ENCODE measurements around the gene MICU2. TPM values are rescaled to one million over a fixed set of nuclear protein-coding genes. Genes with fewer than 3 reads are reported as not detected.
"Not testable (repeated sequence)": the region's sequence is repeated elsewhere in the genome, so short reads cannot be mapped to it uniquely, and the experiment has no call there.

Gene MICU2
- total and polyA plus RNA-seq, 5 donors, result 50.9 to 70.6 (median 54.0) TPM

DNA sequence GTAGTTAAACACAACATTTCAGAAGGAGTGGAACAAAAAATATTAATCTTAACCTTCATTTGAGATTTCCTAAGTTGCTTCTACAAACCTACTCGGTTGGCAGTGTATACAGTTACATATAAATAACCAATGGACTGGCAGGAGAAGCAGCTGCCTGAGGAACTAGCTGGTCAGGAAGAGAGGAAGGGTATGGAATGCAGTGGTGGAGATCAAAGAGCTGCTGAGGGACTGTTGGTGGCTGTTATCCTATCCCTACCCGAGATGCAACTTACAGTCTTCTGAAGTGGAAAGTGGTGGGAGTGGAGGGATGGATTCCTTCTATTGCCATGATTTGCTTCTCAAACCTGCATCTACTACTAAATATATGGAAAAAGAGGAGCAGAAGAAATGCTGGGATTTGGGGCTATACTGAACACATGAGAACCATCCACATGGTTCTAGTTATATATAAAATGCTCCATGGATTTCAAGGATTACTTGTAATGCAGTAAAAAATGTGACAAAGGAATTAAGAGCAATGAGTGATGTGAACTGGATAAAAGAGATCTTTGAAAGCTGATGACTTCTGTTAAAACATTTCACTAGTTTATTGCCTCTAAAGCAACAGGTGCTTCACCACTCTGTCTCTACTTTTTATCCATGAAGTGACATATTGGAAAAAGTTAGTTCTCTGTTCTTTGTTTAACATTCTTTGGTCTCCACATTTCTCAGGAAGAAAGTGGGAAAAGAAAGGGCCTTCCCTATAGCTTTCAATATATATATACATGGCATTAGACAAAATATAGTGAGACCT is 29.9 kb downstream of the MICU2 start:
- no peak for ATAC-seq
- WGBS, result 66% methylated on average over 2 of the region's 2 CpGs
- no peak for DNase-seq
- Histone ChIP-seq H3K27ac (ENCODE audit: low read length) (no peak overlapping the region), H3K27me3 (ENCODE audit: control insufficient read depth, insufficient read depth) (no peaks in the 10 kb centered on the region), H3K4me1 (ENCODE audit: control insufficient read depth, insufficient read depth, low read length) (no peaks in the 10 kb centered on the region), H3K9me3 (ENCODE audit: control insufficient read depth, low read length) (no peaks in the 10 kb centered on the region), H3K4me3 (ENCODE audit: low read length) (no peak overlapping the region)
- intact Hi-C loops (cut with DNase I), result no loop called here

- WGBS, result 91% methylated on average over 3 of the region's 3 CpGs
- DNase-seq, result no peak
Observed at GRCh38 chr13:21569686-21570085, 34.3 kb downstream of the MICU2 start.

GRCh38 chr13:21568854-21569253 is 35.1 kb downstream of the MICU2 start:
- over 99% methylated on average over 5 of the region's 5 CpGs for WGBS

More at GRCh38 chr13:21569686-21570085, 34.3 kb downstream of the MICU2 start:
- H3K27me3 ChIP-seq (ENCODE audit: control insufficient read depth, insufficient read depth), result no peaks in the 10 kb centered on the region
- H3K27ac ChIP-seq (ENCODE audit: low read length), result no peak overlapping the region
- H3K9me3 ChIP-seq (ENCODE audit: control insufficient read depth, low read length), result no peaks in the 10 kb centered on the region
- intact Hi-C loops (cut with DNase I), result no loop called here
- no peaks in the 10 kb centered on the region for H3K4me1 ChIP-seq (ENCODE audit: control insufficient read depth, insufficient read depth, low read length)
- no peak for ATAC-seq
- no peak overlapping the region for H3K4me3 ChIP-seq (ENCODE audit: low read length)

GRCh38 chr13:21567714-21568113 is 36.3 kb downstream of the MICU2 start:
- H3K9me3 ChIP-seq (ENCODE audit: control insufficient read depth, low read length), result no peaks in the 10 kb centered on the region
- no peaks in the 10 kb centered on the region for H3K27me3 ChIP-seq (ENCODE audit: control insufficient read depth, insufficient read depth)
- H3K4me1 ChIP-seq (ENCODE audit: control insufficient read depth, insufficient read depth, low read length), result no peaks in the 10 kb centered on the region
- no peak overlapping the region for H3K27ac ChIP-seq (ENCODE audit: low read length)
- no peak for DNase-seq
- intact Hi-C loops (cut with DNase I), result no loop called here
- 62% methylated on average over 2 of the region's 2 CpGs for WGBS
- H3K4me3 ChIP-seq (ENCODE audit: low read length), result no peak overlapping the region
- ATAC-seq, result no peak

More at GRCh38 chr13:21568854-21569253, 35.1 kb downstream of the MICU2 start:
- ATAC-seq (no peak), DNase-seq (no peak)
- Histone ChIP-seq H3K4me1 (ENCODE audit: control insufficient read depth, insufficient read depth, low read length) (no peaks in the 10 kb centered on the region), H3K27ac (ENCODE audit: low read length) (no peak overlapping the region), H3K27me3 (ENCODE audit: control insufficient read depth, insufficient read depth) (no peaks in the 10 kb centered on the region), H3K9me3 (ENCODE audit: control insufficient read depth, low read length) (no peaks in the 10 kb centered on the region), H3K4me3 (ENCODE audit: low read length) (no peak overlapping the region)
- intact Hi-C loops (cut with DNase I), result no loop called here

DNA sequence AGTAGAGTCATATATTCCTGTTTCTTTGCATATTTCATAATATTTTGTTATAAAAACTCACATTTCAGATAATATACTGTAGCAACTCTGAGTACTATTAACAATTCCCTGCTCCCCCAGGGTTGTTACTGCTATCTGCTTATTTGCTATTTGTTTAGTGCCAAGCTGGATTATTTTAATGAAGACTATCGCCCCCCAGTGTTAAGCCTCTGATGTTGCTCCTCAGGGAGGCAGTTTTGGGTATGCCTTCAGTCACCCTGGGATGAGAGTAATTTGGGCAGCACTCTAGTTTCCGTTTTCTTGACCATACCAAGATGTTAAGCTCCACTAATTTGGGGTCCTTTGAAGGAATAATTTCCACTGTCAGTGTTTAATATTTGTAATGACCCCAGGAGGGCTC is 46.0 kb downstream of the MICU2 start:
- WGBS, result 67% methylated on average over 2 of the region's 2 CpGs
- no peaks in the 10 kb centered on the region for H3K9me3 ChIP-seq (ENCODE audit: control insufficient read depth, low read length)
- no peak overlapping the region for H3K4me3 ChIP-seq (ENCODE audit: low read length)
- no peak overlapping the region for H3K27ac ChIP-seq (ENCODE audit: low read length)
- no peaks in the 10 kb centered on the region for H3K27me3 ChIP-seq (ENCODE audit: control insufficient read depth, insufficient read depth)
- no peaks in the 10 kb centered on the region for H3K4me1 ChIP-seq (ENCODE audit: control insufficient read depth, insufficient read depth, low read length)
- DNase-seq (no peak), ATAC-seq (no peak)
- intact Hi-C loops (cut with DNase I), result no loop called here

DNA sequence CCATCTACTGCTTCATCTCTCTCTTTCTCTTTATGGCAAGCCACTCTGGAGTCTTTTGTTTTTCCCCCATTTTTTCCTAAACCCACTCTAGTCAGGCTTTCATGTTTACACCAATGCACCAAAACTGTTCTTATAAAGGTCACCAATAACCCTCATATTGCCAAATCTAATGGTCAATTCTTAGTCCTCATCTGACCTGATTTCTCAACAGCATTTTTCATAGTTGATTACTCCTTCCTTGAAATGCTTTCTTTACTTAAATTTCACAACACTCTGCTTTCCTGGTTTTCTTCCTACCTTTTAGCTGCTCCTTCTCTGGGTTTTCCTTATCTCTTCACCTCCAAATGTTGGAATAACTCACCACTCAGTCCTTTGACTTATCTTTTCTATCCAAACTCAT is 47.9 kb downstream of the MICU2 start:
- no peaks in the 10 kb centered on the region for H3K9me3 ChIP-seq (ENCODE audit: control insufficient read depth, low read length)
- no peak for ATAC-seq
- H3K4me3 ChIP-seq (ENCODE audit: low read length), result no peak overlapping the region
- intact Hi-C loops (cut with DNase I), result no loop called here
- no peak overlapping the region for H3K27ac ChIP-seq (ENCODE audit: low read length)
- H3K27me3 ChIP-seq (ENCODE audit: control insufficient read depth, insufficient read depth), result no peaks in the 10 kb centered on the region
- H3K4me1 ChIP-seq (ENCODE audit: control insufficient read depth, insufficient read depth, low read length), result no peaks in the 10 kb centered on the region
- DNase-seq, result no peak

- H3K27ac ChIP-seq (ENCODE audit: low read length); H3K9me3 ChIP-seq (ENCODE audit: control insufficient read depth, low read length); H3K27me3 ChIP-seq (ENCODE audit: control insufficient read depth, insufficient read depth); H3K4me1 ChIP-seq (ENCODE audit: control insufficient read depth, insufficient read depth, low read length); H3K4me3 ChIP-seq (ENCODE audit: low read length); ATAC-seq; DNase-seq; intact Hi-C loops (cut with DNase I): not testable (repeated sequence)
- 50% methylated on average over 1 of the region's 2 CpGs for WGBS
Observed at GRCh38 chr13:21553261-21553660, 50.7 kb downstream of the MICU2 start.

- intact Hi-C loops (cut with DNase I), result no loop called here
- H3K4me3 ChIP-seq (ENCODE audit: low read length), result no peak overlapping the region
- WGBS, result 94% methylated on average over 2 of the region's 2 CpGs
- H3K9me3 ChIP-seq (ENCODE audit: control insufficient read depth, low read length), result no peaks in the 10 kb centered on the region
- DNase-seq (no peak), ATAC-seq (no peak)
- H3K27ac ChIP-seq (ENCODE audit: low read length), result no peak overlapping the region
- no peaks in the 10 kb centered on the region for H3K27me3 ChIP-seq (ENCODE audit: control insufficient read depth, insufficient read depth)
- peaks cover 2% of the 10 kb centered on the region for H3K4me1 ChIP-seq (ENCODE audit: control insufficient read depth, insufficient read depth, low read length)
Observed at GRCh38 chr13:21550918-21551317, 53.1 kb downstream of the MICU2 start.

GRCh38 chr13:21549633-21550032 is 54.3 kb downstream of the MICU2 start:
- DNase-seq, result no peak
- intact Hi-C loops (cut with DNase I), result no loop called here
- 88% methylated on average over 2 of the region's 2 CpGs for WGBS

GRCh38 chr13:21548577-21548976 is 55.4 kb downstream of the MICU2 start:
- H3K4me3 ChIP-seq (ENCODE audit: low read length), result no peak overlapping the region
- H3K4me1 ChIP-seq (ENCODE audit: control insufficient read depth, insufficient read depth, low read length), result peaks cover 2% of the 10 kb centered on the region
- no peaks in the 10 kb centered on the region for H3K9me3 ChIP-seq (ENCODE audit: control insufficient read depth, low read length)
- intact Hi-C loops (cut with DNase I), result no loop called here
- ATAC-seq (no peak), DNase-seq (no peak)
- no peak overlapping the region for H3K27ac ChIP-seq (ENCODE audit: low read length)
- WGBS, result 89% methylated on average over 5 of the region's 5 CpGs
- no peaks in the 10 kb centered on the region for H3K27me3 ChIP-seq (ENCODE audit: control insufficient read depth, insufficient read depth)

More at GRCh38 chr13:21549633-21550032, 54.3 kb downstream of the MICU2 start:
- no peak overlapping the region for H3K4me3 ChIP-seq (ENCODE audit: low read length)
- no peak for ATAC-seq
- H3K27me3 ChIP-seq (ENCODE audit: control insufficient read depth, insufficient read depth), result no peaks in the 10 kb centered on the region
- H3K9me3 ChIP-seq (ENCODE audit: control insufficient read depth, low read length), result no peaks in the 10 kb centered on the region
- no peak overlapping the region for H3K27ac ChIP-seq (ENCODE audit: low read length)
- H3K4me1 ChIP-seq (ENCODE audit: control insufficient read depth, insufficient read depth, low read length), result peaks cover 2% of the 10 kb centered on the region

GRCh38 chr13:21546372-21546771 is 57.6 kb downstream of the MICU2 start:
- no peak overlapping the region for H3K4me3 ChIP-seq (ENCODE audit: low read length)
- H3K9me3 ChIP-seq (ENCODE audit: control insufficient read depth, low read length), result no peaks in the 10 kb centered on the region
- no peak for ATAC-seq
- H3K27me3 ChIP-seq (ENCODE audit: control insufficient read depth, insufficient read depth), result no peaks in the 10 kb centered on the region
- H3K4me1 ChIP-seq (ENCODE audit: control insufficient read depth, insufficient read depth, low read length), result peaks cover 2% of the 10 kb centered on the region
- intact Hi-C loops (cut with DNase I), result no loop called here
- WGBS, result 83% methylated on average over 1 of the region's 1 CpG
- no peak for DNase-seq
- no peak overlapping the region for H3K27ac ChIP-seq (ENCODE audit: low read length)

DNA sequence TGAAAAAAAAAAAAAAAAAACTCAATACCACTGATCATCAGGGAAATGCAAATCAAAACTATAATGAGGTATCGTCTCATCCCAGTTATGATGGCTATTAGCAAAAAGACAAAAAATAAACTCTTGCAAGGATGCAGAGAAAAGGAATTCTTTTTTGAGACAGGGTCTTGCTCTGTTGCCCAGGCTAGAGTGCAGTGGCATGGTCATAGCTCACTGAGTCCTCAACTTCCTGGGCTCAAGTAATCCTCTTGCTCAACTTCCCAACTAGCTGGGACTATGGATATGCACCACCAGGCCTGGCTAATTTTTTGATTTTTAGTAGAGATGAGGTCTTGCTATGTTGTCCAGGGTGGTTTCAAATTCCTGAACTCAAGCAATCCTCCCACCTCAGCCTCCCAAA is 59.5 kb downstream of the MICU2 start:
- H3K27ac ChIP-seq (ENCODE audit: low read length), result no peak overlapping the region
- intact Hi-C loops (cut with DNase I), result no loop called here
- H3K9me3 ChIP-seq (ENCODE audit: control insufficient read depth, low read length), result no peaks in the 10 kb centered on the region
- H3K27me3 ChIP-seq (ENCODE audit: control insufficient read depth, insufficient read depth), result no peaks in the 10 kb centered on the region
- no peak for ATAC-seq
- no peak for DNase-seq
- peaks cover 2% of the 10 kb centered on the region for H3K4me1 ChIP-seq (ENCODE audit: control insufficient read depth, insufficient read depth, low read length)
- WGBS, result 100% methylated on average over 1 of the region's 1 CpG
- no peak overlapping the region for H3K4me3 ChIP-seq (ENCODE audit: low read length)
